Stimulated activated CD8-positive, alpha-beta memory T cell treated with anti-CD3 and anti-CD28 coated beads, Interleukin-4, amount 100 ng/mL, for 24 hours (primary cell): ENCODE results near the gene UBE4B.
"Not testable (repeated sequence)": the region's sequence is repeated elsewhere in the genome, so short reads cannot be mapped to it uniquely, and the experiment has no call there.

Experiments used
- DNase-seq: peaks from one replicate; pipeline ENCODE4 v3.0.0-alpha.2; 2020; ENCODE audit warnings: low read depth

The UBE4B gene

GRCh38 chr1:10210841-10211804, 178.4 kb downstream of the UBE4B start:
- no peak for DNase-seq

- DNase-seq: no peak
Measured at GRCh38 chr1:10211805-10212410, 179.2 kb downstream of the UBE4B start.

DNA sequence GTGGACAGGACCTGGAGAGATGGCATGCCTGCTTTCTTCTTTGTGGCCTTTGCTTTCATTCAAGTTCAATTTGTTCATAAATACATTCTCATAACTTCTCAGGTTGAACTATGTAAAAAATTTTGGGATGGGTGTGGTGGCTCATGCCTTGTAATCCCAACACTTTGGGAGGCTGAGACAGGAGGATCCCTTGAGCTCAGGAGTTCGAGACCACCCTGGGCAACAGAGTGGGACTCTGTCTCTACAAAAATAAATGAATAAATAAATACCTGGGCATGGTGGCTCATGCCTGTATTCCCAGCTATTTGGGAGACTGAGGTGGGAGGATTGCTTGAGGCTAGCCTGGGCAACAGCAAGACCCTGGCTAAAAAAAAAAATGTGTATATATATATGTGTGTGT, 179.7 kb downstream of the UBE4B start:
- DNase-seq: no peak

- DNase-seq: no peak
Measured at GRCh38 chr1:10213186-10213705, 180.5 kb downstream of the UBE4B start.

DNA sequence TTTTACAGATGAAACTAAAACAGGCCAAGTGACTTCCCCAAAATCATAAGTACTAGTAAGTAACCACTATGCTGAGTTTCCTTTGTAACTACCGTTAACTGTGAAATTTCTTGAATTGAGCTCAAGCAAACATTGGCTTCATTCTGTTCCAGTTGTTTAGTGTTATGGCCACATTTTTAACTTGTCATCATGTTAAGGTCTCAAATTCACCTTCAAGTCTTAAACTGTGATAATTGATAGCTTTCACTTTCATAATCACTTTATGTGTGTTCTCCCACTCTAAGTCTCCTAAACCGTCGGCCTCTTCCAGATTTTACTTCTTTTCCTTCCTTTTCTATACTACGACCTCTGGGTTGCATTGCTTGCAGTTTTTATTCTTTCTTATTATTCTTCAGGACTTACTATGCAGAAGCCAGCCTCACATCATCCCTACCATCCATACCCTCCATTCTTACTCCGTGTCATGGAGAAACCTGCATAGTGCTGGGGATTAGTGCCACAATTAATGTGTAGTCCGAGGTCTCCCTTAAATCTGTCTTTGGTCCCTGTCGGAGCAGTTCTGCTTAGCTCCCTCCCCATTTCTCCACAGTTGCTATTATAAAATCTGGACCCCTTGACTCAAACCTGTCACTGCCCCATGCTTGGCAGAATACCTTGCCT, 183.5 kb downstream of the UBE4B start:
- no peak for DNase-seq

DNA sequence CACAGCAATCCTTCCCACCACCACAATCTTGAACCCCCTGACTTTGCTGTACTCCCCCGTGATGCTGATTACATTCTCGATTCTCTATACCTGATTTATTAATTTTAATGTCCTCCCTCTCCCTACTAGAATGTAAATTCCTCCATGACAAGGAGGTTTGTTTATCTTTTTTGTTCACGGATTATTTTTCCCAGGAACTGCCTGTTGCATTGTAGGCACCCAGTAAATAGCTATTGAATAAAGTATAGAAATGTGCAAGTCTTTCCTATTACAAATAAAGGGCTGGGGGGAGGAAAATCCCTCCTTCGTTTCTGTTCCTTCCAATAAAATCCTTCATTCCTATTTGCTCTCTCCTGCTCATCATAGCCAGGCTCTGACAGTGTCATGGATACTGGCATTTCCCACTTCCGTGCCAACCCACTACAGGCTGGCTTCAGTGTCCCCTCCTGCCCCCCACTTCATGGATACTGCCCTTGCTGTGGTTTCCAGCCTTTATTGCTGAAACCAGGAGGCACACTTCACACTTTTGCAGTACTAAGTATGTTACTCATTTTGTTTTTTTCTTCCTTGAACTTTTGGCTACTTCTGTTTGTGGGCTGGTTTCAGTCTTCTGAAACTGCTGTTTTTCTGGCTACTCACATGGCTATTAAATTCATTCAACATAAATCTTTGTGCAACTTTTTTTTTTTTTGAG, 185.1 kb downstream of the UBE4B start:
- no peak for DNase-seq

DNA sequence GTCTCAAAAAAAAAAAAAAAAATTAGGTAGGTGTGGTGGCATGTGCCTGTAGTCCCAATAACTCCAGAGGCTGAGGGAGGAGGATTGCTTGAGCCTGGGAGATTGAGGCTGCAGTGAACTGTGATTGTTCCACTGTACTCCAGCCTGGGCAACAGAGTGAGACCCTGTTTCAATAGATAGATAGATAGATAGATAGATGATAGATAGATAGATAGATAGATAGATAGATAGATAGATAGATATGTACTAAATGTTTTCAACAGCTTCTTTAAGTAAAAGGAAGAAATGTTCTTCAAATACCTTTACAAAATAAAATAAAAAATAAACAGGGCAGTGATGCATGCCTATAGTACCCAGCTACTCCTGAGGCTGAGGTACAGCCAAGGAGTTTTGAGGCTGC, 187.4 kb downstream of the UBE4B start:
- no peak for DNase-seq

DNA sequence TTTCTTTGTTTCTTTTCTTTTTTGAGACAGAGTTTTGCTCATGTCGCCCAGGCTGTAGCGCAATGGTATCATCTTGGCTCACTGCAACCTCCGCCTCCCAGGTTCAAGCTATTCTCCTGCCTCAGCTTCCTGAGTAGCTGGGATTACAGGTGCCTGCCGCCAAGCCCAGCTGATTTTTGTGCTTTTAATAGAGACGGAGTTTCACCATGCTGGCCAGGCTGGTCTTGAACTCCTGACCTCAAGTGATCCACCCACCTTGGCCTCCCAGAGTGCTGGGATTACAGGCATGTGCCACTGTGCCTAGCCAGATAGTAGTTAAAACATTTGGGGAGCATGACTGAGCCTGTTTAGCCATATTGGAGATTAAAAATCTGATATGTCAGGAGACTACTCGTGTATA, 187.9 kb downstream of the UBE4B start:
- not testable (repeated sequence) for DNase-seq

DNA sequence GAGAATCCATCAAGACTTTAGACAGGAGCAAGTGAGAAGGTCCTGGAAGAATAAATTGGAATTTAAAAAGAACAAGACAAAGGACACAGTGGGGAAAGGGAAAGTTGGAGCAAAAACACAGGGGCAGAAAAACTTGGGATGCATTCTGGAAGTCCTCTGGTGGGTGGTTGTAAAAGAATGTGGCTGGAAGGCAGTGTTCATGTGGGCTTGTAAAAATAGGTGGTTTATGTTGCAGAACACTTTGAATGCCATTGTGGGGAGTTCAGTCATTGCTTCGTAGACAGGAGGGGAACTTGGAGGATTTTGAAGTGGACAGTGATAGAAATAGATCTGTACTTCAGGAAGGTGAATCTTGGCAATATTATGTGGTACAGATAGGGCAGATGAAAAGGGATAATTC, 192.8 kb downstream of the UBE4B start:
- DNase-seq: no peak

DNA sequence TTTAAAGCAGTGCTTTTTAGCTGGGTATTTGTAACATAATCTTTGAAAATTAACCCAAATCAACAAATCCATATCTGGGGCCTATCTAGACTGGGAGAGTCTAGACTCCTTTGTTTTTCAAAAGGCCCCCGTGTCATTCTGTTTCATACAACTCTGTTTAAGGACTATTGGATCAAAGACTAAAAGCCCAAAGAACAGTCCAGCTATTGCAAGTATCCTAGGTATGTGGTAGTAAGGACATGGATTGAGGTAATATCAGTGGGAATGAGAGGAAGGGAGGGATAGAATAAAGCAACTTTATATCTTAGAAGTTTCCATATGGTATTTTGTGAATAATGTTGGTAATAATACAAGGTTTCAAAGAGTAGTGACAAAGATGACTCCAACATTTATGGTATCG, 195.8 kb downstream of the UBE4B start:
- DNase-seq: no peak

DNA sequence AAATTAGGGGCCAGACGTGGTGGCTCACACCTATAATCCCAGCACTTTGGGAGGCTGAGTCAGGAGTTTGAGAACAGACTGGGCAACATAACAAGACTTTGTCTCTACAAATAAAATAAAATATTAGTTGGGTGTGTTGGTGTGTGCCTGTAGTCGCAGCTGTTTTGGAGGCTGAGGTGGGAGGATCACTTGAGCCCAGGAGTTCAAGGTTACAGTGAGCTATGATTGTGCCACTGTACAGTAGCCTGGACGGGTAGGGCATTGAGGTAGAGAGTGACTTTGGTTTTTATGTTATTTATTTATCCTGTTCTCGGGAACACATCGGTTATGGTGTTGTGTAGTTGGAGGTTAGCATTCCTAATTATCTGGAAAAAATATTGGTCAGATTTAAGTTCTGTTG, 197.1 kb downstream of the UBE4B start:
- DNase-seq: no peak
